Amniotic stem cell (primary cell): ENCODE data around the gene TICRR.

ENCODE experiments used
- DNase-seq: peaks from one replicate; lab custom pipeline; 2025; lab: John Stamatoyannopoulos, UW

Gene TICRR

DNA sequence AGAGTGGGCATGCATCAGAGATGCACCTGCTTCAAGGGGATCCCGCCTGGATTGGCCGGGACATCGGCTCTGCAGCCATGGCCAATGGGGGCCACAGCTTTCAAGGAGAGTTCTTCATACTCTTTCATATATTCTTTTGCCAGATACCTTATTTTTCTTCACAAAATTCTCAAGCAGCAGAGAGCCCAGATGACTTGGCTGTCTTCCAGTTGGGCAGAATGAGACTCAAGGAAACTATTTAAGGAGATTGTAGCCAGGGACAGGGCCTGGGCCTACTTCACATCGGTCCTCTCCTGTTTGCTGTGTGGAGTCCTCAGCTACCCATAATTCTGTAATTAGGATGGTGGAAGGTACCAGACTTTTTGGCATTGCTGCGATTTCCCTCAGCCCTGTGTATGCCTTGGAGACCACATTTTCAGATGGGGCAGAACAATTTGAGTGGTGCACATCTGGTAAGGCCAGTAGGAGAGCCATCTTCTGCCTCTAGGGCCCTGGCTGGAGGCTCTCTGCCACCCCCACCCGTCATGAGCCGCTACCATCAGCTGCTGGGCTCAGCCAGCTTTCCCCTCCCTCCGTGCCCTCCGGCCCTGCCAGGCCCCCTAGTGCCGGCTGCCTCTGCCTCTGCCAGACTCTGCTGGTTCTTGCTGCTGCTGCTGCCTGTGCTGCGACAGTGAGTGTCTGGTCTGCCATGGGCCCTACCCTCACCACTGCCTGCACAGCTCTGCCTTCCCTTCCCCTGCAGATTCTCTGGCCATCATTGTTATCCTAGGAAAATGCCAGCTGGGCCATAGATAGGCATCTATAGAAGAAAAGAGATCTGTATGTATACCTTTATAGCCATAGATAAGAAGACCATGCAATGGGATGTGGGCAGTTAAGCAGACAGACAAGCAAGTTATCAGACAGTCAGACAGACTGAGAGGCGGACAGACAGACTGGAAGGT is 97.2 kb downstream of the TICRR start:
- DNase-seq, result no peak

DNA sequence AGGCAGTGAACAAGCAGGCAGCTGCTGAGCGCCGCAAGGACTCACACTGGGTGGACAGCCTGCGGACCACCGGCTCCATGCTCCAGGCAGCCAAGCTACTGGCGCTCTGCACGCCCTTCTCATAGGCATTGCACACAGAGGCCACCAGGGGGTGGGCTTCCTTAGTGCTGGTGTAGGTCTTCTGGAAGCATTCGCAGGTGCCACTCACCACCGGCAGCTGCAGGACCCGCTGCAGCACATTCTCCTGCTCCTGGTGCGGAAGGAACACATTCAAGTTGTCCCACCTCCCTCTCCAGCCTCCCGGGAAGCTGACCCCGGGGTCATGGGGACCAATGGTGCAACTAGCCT is 97.9 kb downstream of the TICRR start:
- DNase-seq, result no peak

GRCh38 chr15:89674526-89674925 is 99.3 kb downstream of the TICRR start:
- no peak for DNase-seq

GRCh38 chr15:89675606-89676005 is 100.3 kb downstream of the TICRR start:
- no peak for DNase-seq

GRCh38 chr15:89677381-89677780 is 102.1 kb downstream of the TICRR start:
- DNase-seq, result no peak
